K562 (cell line): ENCODE results near the gene ISG20L2. TPM values are rescaled to one million over a fixed set of nuclear protein-coding genes. Genes with fewer than 3 reads are reported as not detected.
A peak's percentile ranks its signal among the peaks of the same experiment; 100 is the strongest.

Source experiments
- ATAC-seq: fragments of 200-7000 bp; cut with Tn5 transposase; 3 replicates; pipeline ENCODE4 v1.9.1; 2020; ENCODE audit warnings: moderate library complexity
- BruUV-seq: library from RNA; stranded (reverse); fragments of 400-500 nt; replicated peaks from 2 replicates; lab custom pipeline; 2021; lab: Mats Ljungman, UMichigan
- CTCF ChIA-PET: fragments of 300-600 bp; formaldehyde crosslinking; extraction: SDS; loops from one replicate; lab custom pipeline; 2021; ENCODE audit warnings: low intra/inter-chr PET ratio; lab: Yijun Ruan, JAX
- POLR2A ChIA-PET: fragments of 300-600, 350-650 bp; sonication (Branson Sonifier 250); formaldehyde crosslinking; extraction: SDS; loops from one replicate; lab custom pipeline; 2021; ENCODE audit warnings: antibody characterized with exemption, inconsistent platforms; lab: Yijun Ruan, JAX
- DNase-seq, 4 experiments: peaks; one replicate each; pipeline versions ENCODE4 v3.0.0 to v3.0.0-alpha.2; 2011 to 2018; ENCODE audit warnings: low spot score in 3 of 4, mixed read lengths in 3 of 4; ENCODE audit errors: extremely low read depth in 1 of 4
- FAIRE-seq: peaks from 2 replicates; lab custom pipeline; 2011; peaks lifted over from hg19 to GRCh38; lab: Jason Lieb, UNC
- H2AFZ ChIP-seq: 2 replicates; pipeline ENCODE4 v1.6.0; 2011; ENCODE audit warnings: low read depth, low read length, control low read depth, inconsistent platforms
- H3K27ac ChIP-seq: fragments of 200-600 bp; 3 replicates; pipeline ENCODE4 v1.8.0; 2011; ENCODE audit warnings: low read depth, mild to moderate bottlenecking, control low read depth, inconsistent platforms, low read length, moderate library complexity, mixed read lengths; ENCODE audit errors: extremely low read depth
- H3K27me3 ChIP-seq, 2 experiments: fragments of 300-600 bp in 1 of 2; 2 replicates in 1 of 2; 3 replicates in 1 of 2; pipeline versions ENCODE4 v1.6.0 to v1.8.0; 2011; ENCODE audit warnings: inconsistent platforms in 2 of 2, low read length in 2 of 2, mild to moderate bottlenecking in 1 of 2, mixed read lengths in 1 of 2, moderate library complexity in 1 of 2; ENCODE audit not compliant: control insufficient read depth in 2 of 2, insufficient read depth in 2 of 2
- H3K36me3 ChIP-seq: fragments of 300-600 bp; 3 replicates; pipeline ENCODE4 v1.8.0; 2011; ENCODE audit warnings: mild to moderate bottlenecking, low read length, inconsistent platforms; ENCODE audit not compliant: control insufficient read depth, insufficient read depth
- H3K4me1 ChIP-seq, 2 experiments: fragments of 200-600 bp in 1 of 2; replicated peaks in 1 of 2; 2 replicates in 1 of 2; 3 replicates in 1 of 2; pipeline versions ENCODE4 v1.5.1 to v1.8.0; 2011; ENCODE audit warnings: inconsistent platforms in 2 of 2, low read length in 2 of 2, mild to moderate bottlenecking in 1 of 2, mixed read lengths in 1 of 2, moderate library complexity in 1 of 2; ENCODE audit not compliant: control insufficient read depth in 2 of 2, insufficient read depth in 2 of 2
- H3K4me2 ChIP-seq: 2 replicates; pipeline ENCODE4 v1.6.1; 2011; ENCODE audit warnings: low read length, control low read depth, inconsistent platforms, mixed read lengths; ENCODE audit not compliant: insufficient read depth
- H3K4me3 ChIP-seq: fragments of 200-600 bp; sonication (generic), shearing (Covaris generic); 2 replicates; pipeline ENCODE4 v1.5.1; 2016; ENCODE audit warnings: control low read depth, inconsistent platforms
- H3K79me2 ChIP-seq: fragments of 200-600 bp; 3 replicates; pipeline ENCODE4 v1.8.0; 2011; ENCODE audit warnings: low read length, inconsistent platforms; ENCODE audit not compliant: control insufficient read depth, insufficient read depth
- H3K9ac ChIP-seq, 2 experiments: 2 replicates each; pipeline versions ENCODE4 v1.6.0 to v1.6.1; 2011; ENCODE audit warnings: low read depth in 2 of 2, low read length in 2 of 2, control low read depth in 1 of 2, inconsistent platforms in 1 of 2, mild to moderate bottlenecking in 1 of 2, mixed read lengths in 1 of 2; ENCODE audit not compliant: insufficient read depth in 1 of 2
- H3K9me1 ChIP-seq: one replicate; pipeline ENCODE4 v1.6.0; 2011; ENCODE audit warnings: inconsistent platforms, mild to moderate bottlenecking, low read length, moderate library complexity; ENCODE audit not compliant: control insufficient read depth, insufficient read depth
- H3K9me3 ChIP-seq: replicated peaks from 2 replicates; pipeline ENCODE4 v1.5.1; 2011; ENCODE audit warnings: low read depth, low read length, inconsistent platforms; ENCODE audit not compliant: control insufficient read depth, insufficient read depth
- H4K20me1 ChIP-seq: replicated peaks from 2 replicates; pipeline ENCODE4 v1.6.1; 2011; ENCODE audit warnings: low read length, inconsistent platforms, mixed read lengths; ENCODE audit not compliant: control insufficient read depth, insufficient read depth
- DDX20 ChIP-seq: fragments of 450-650 bp; IDR thresholded peaks from 2 replicates; pipeline ENCODE4 v1.6.1; 2016; ENCODE audit warnings: missing genetic modification characterization, low read depth, mild to moderate bottlenecking, missing compliant biosample characterization, moderate library complexity
- GTF2A2 ChIP-seq: IDR thresholded peaks from 2 replicates; pipeline ENCODE4 v1.6.1; 2016; ENCODE audit warnings: mild to moderate bottlenecking, missing genetic modification characterization, missing compliant biosample characterization
- HNRNPUL1 ChIP-seq: fragments of 200-400 bp; formaldehyde crosslinking; IDR thresholded peaks from 2 replicates; pipeline ENCODE4 v1.6.1; 2017; ENCODE audit warnings: low read length
- KLF13 ChIP-seq: fragments of 450-650 bp; IDR thresholded peaks from 2 replicates; pipeline ENCODE4 v1.6.1; 2016; ENCODE audit warnings: missing genetic modification characterization, low read depth, mild to moderate bottlenecking, missing compliant biosample characterization, moderate library complexity, borderline replicate concordance
- MIER1 ChIP-seq: fragments of 450-650 bp; IDR thresholded peaks from 2 replicates; pipeline ENCODE4 v1.6.1; 2016; ENCODE audit warnings: antibody characterized with exemption, mild to moderate bottlenecking, low read depth
- PCBP1 ChIP-seq: fragments of 200-400 bp; formaldehyde crosslinking; IDR thresholded peaks from 2 replicates; pipeline ENCODE4 v1.6.1; 2018; ENCODE audit warnings: mild to moderate bottlenecking, low read depth, low read length; ENCODE audit not compliant: poor library complexity, severe bottlenecking
- POLR2AphosphoS5 ChIP-seq: IDR thresholded peaks from 2 replicates; pipeline ENCODE4 v1.6.1; 2011; ENCODE audit warnings: mild to moderate bottlenecking, low read depth, low read length, moderate library complexity; ENCODE audit not compliant: control insufficient read depth, insufficient read depth
- SIX5 ChIP-seq, 2 experiments: IDR thresholded peaks; 2 replicates each; pipeline ENCODE4 v1.6.1; 2011; ENCODE audit warnings: low read length in 2 of 2, borderline replicate concordance in 1 of 2, low read depth in 1 of 2, mild to moderate bottlenecking in 1 of 2, moderate library complexity in 1 of 2; ENCODE audit not compliant: insufficient read depth in 1 of 2
- SMAD2 ChIP-seq: fragments of 150-350 bp; IDR thresholded peaks from 2 replicates; pipeline ENCODE4 v1.6.1; 2014; ENCODE audit warnings: low read depth, mild to moderate bottlenecking, low read length
- TAF15 ChIP-seq: fragments of 200-400 bp; formaldehyde crosslinking; IDR thresholded peaks from 2 replicates; pipeline ENCODE4 v1.6.1; 2017; ENCODE audit warnings: mild to moderate bottlenecking, low read depth, low read length, moderate library complexity
- ZNF766 ChIP-seq: fragments of 200-800 bp; sonication (Bioruptor generic); conservative IDR thresholded peaks from 2 replicates; pipeline ENCODE4 v1.6.1; 2016; ENCODE audit warnings: missing genetic modification characterization, missing compliant biosample characterization
- ZZZ3 ChIP-seq: fragments of 450-650 bp; IDR thresholded peaks from 2 replicates; pipeline ENCODE4 v1.6.1; 2016; ENCODE audit warnings: antibody characterized with exemption, mild to moderate bottlenecking, moderate library complexity
- WGBS: fragments of 100-300 bp; shearing (Covaris generic); methylation state at CpG from one replicate; pipeline ENCODE4 v1.1.6; 2016; ENCODE audit warnings: low coverage, mixed read lengths; ENCODE audit not compliant: insufficient coverage; ENCODE audit errors: missing lambda C conversion rate; 5-methylcytosine and 5-hydroxymethylcytosine counted together
- in situ Hi-C: fragments of 300-500 bp; cut with MboI; formaldehyde crosslinking; loops from 4 replicates; pipeline ENCODE4 v1.15.0; 2018; ENCODE audit warnings: inconsistent platforms, mixed read lengths
- intact Hi-C: fragments of 100-400 bp; cut with micrococcal nuclease; formaldehyde crosslinking; loops from 2 replicates; pipeline ENCODE4 v1.14.2; 2022
- polyA plus RNA-seq, 8 experiments: library from polyadenylated mRNA; depleted of rRNA in 4 of 8; stranded (reverse) in 5 of 8; unstranded in 3 of 8; fragments of >200 nt; fragmentation: Nextera tagmentation in 2 of 8; fragmentation: Illumina TruSeq in 1 of 8; extraction: Ambion mirVana in 2 of 8; extraction: Trizol in 1 of 8; gene quantifications; 2 replicates each; pipeline versions ENCODE4 v1.2.1 to v1.2.3, GENCODE V29; 2011 to 2014; ENCODE audit warnings: inconsistent platforms in 1 of 8, missing spikeins in 1 of 8
- total RNA-seq, 7 experiments: library from RNA; depleted of rRNA in 6 of 7; stranded (reverse); fragments of >200 nt in 6 of 7; fragmentation: Illumina TruSeq in 2 of 7; extraction: Trizol in 2 of 7; gene quantifications; 2 replicates each; pipeline versions ENCODE4 v1.2.1 to v1.2.3, GENCODE V29; 2011 to 2021; ENCODE audit warnings: low replicate concordance in 1 of 7
- TF ChIP-seq, protein P1 (sequence below): IDR thresholded peaks from 2 replicates; pipeline ENCODE4 v1.6.1; 2011; ENCODE audit not compliant: insufficient read length; ENCODE audit errors: extremely low read depth
- TF ChIP-seq, protein P2 (sequence below), 2 experiments: fragments of 150-350 bp in 1 of 2; IDR thresholded peaks; 2 replicates each; pipeline ENCODE4 v1.6.1; 2012 to 2016; ENCODE audit warnings: low read depth in 2 of 2, low read length in 2 of 2, mild to moderate bottlenecking in 1 of 2, moderate library complexity in 1 of 2

The ISG20L2 gene
- total and polyA plus RNA-seq, 9 of the 15 experiments (the other 6 are each of a cell fraction or from before 2014, with no cell fraction given): 21.3 to 130 (median 50.3) TPM

DNA sequence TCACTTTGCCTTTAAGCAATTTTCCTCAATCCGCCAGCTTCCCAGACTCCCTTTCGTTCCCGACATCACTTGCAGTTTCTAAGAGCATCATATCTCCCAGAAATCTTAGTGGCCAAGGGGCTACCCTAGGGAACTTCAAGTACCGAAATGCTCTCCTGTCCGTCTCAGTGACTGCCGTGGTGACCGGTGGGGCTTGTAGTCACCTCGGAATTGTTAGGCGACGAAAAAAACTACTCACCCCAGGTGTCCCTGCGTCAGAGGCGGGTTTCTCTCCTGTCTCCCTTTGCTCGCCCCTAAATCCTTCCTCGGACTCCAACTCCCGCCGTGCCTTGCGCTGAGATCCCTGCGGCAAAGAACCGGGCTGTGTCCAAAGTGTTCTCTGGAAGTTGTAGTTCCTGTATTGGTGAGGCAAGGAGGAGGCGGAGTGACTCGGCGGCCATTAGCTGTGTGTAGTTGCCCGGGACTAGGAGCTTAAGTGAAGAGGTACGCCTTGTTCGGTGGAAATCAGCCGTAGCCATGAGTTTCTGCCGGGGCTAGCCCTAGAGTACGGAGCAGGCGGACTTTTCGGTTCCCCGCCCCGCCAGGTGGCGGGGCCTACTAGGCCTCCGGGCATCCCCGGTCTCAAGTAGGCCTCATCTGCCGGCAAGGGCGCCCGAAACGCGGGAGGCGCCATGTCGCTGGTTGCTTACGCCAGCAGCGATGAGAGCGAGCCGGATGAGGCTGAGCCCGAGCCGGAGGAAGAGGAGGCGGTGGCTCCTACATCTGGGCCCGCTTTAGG lies 38.7 kb upstream of the ISG20L2 start, which contains the start of gene PRCC:
Gene PRCC (plus strand): TSS at position 435 of the 778 bp plus-strand sequence. CDS start 237 bp downstream, at position 672.
- under 1% methylated on average over 40 of the region's 50 CpGs for WGBS
- in situ Hi-C loops (loop anchor here (5.0 kb wide), 1 partner anchor 40 kb away; the partner anchor contains the start of genes ISG20L2 and METTL25B), intact Hi-C loops (loop anchor here (1.0 to 2.0 kb wide), 3 partner anchors 16 to 40 kb away; partner anchors contain the start of genes HDGF and MRPL24)
- ChIA-PET CTCF (interaction anchor here (1.0 kb wide), 1 partner anchor 38 kb away, joined by 3 read pairs; no protein-coding TSS in a partner anchor), POLR2A (interaction anchor here (0.5 to 3.2 kb wide), 17 partner anchors 9 to 104 kb away, joined by 3 to 27 read pairs (median 4); partner anchors contain the start of genes HDGF, ISG20L2, METTL25B and MRPL24)
- TSS peak; percentile 64 for BruUV-seq
- H4K20me1 ChIP-seq: no peaks in the 10 kb centered on the region
- no peaks in the 10 kb centered on the region for H3K9me1 ChIP-seq
- H3K4me1 ChIP-seq: peaks cover 17 to 22% of the 10 kb centered on the region in 2 experiments; a peak in 3 of 5 replicates
- FAIRE-seq: peak; percentile 100
- peak; percentile 87 to 99 (median 89) for DNase-seq
- no peaks in the 10 kb centered on the region for H3K9me3 ChIP-seq
- peak within 1 kb of the TSS; percentile 98 for H3K4me2 ChIP-seq
- H2AFZ ChIP-seq: peak within 1 kb of the TSS; percentile 89
- peaks cover 61% of the 10 kb centered on the region for H3K79me2 ChIP-seq
- peak within 1 kb of the TSS; percentile 88 for H3K4me3 ChIP-seq
- H3K9ac ChIP-seq: peak within 1 kb of the TSS; percentile 91 to 98
- peak within 1 kb of the TSS; percentile 84 for H3K27ac ChIP-seq
- H3K27me3 ChIP-seq: no peaks in the 10 kb centered on the region
- H3K36me3 ChIP-seq: peaks cover 22% of the 10 kb centered on the region
- peak; percentile 94 for ATAC-seq
- TF ChIP-seq ZZZ3 (peak; percentile 85; the same call in 1 of the 2 replicates), DDX20 (tag) (no peak), TAF15 (no peak), MIER1 (no peak), ZNF766 (CRISPR knock-in tag) (peak; percentile 99), SIX5 (IDR thresholded peaks at IDR 0.05; ENCODE audit: borderline replicate concordance in 1 of 2, insufficient read depth in 1 of 2, low read depth in 1 of 2, low read length in 2 of 2) (peak; percentile 96 to 98), GTF2A2 (0 out of 2 replicates have a peak, but pooled peaks have one; percentile 49), KLF13 (tag) (0 out of 2 replicates have a peak, but pooled peaks have one; percentile 42), POLR2AphosphoS5 (peak; percentile 58; the same call in 1 of the 2 replicates), PCBP1 (no peak), SMAD2 (peak; percentile 93; the same call in 1 of the 2 replicates), HNRNPUL1 (no peak)
- TF ChIP-seq, protein P1, sequence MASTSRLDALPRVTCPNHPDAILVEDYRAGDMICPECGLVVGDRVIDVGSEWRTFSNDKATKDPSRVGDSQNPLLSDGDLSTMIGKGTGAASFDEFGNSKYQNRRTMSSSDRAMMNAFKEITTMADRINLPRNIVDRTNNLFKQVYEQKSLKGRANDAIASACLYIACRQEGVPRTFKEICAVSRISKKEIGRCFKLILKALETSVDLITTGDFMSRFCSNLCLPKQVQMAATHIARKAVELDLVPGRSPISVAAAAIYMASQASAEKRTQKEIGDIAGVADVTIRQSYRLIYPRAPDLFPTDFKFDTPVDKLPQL: no peak
- TF ChIP-seq, protein P2, sequence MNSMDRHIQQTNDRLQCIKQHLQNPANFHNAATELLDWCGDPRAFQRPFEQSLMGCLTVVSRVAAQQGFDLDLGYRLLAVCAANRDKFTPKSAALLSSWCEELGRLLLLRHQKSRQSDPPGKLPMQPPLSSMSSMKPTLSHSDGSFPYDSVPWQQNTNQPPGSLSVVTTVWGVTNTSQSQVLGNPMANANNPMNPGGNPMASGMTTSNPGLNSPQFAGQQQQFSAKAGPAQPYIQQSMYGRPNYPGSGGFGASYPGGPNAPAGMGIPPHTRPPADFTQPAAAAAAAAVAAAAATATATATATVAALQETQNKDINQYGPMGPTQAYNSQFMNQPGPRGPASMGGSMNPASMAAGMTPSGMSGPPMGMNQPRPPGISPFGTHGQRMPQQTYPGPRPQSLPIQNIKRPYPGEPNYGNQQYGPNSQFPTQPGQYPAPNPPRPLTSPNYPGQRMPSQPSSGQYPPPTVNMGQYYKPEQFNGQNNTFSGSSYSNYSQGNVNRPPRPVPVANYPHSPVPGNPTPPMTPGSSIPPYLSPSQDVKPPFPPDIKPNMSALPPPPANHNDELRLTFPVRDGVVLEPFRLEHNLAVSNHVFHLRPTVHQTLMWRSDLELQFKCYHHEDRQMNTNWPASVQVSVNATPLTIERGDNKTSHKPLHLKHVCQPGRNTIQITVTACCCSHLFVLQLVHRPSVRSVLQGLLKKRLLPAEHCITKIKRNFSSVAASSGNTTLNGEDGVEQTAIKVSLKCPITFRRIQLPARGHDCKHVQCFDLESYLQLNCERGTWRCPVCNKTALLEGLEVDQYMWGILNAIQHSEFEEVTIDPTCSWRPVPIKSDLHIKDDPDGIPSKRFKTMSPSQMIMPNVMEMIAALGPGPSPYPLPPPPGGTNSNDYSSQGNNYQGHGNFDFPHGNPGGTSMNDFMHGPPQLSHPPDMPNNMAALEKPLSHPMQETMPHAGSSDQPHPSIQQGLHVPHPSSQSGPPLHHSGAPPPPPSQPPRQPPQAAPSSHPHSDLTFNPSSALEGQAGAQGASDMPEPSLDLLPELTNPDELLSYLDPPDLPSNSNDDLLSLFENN (IDR thresholded peaks at IDR 0.05; ENCODE audit: low read depth in 2 of 2, low read length in 2 of 2): 0 out of 4 replicates have a peak, but pooled peaks have one; percentile 55 to 57
